Measurements from ENCODE around the gene CAMK2D.

GRCh38 chr4:113435893-113436292, 325.6 kb downstream of the CAMK2D start:
- TF ChIP-seq, protein P1, sequence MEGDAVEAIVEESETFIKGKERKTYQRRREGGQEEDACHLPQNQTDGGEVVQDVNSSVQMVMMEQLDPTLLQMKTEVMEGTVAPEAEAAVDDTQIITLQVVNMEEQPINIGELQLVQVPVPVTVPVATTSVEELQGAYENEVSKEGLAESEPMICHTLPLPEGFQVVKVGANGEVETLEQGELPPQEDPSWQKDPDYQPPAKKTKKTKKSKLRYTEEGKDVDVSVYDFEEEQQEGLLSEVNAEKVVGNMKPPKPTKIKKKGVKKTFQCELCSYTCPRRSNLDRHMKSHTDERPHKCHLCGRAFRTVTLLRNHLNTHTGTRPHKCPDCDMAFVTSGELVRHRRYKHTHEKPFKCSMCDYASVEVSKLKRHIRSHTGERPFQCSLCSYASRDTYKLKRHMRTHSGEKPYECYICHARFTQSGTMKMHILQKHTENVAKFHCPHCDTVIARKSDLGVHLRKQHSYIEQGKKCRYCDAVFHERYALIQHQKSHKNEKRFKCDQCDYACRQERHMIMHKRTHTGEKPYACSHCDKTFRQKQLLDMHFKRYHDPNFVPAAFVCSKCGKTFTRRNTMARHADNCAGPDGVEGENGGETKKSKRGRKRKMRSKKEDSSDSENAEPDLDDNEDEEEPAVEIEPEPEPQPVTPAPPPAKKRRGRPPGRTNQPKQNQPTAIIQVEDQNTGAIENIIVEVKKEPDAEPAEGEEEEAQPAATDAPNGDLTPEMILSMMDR (IDR thresholded peaks at IDR 0.05; ENCODE audit: poor library complexity), result no peak
- no peak for TF ChIP-seq EZH2 (IDR thresholded peaks at IDR 0.05; ENCODE audit: borderline replicate concordance)

Measured in hepatocyte (in vitro differentiated cells).